A549 (cell line): ENCODE data around the gene LYZL1.

Experiments
- CBX2 ChIP-seq: fragments of 200-600 bp; sonication (generic); IDR thresholded peaks from 2 replicates; pipeline ENCODE4 v1.6.1; 2016; ENCODE audit warnings: low read depth, mild to moderate bottlenecking, borderline replicate concordance
- CHD2 ChIP-seq: fragments of 150-350 bp; IDR thresholded peaks from 2 replicates; pipeline ENCODE4 v1.6.1; 2014; ENCODE audit warnings: low read length; ENCODE audit not compliant: partially characterized antibody
- CTCF ChIP-seq: fragments of >200 bp; sonication (Bioruptor Twin); formaldehyde crosslinking; IDR thresholded peaks from 3 replicates; pipeline ENCODE4 v1.5.1; 2016
- EP300 ChIP-seq, 2 experiments: fragments of >200 bp; sonication (Bioruptor Twin); formaldehyde crosslinking; IDR thresholded peaks; 2 replicates in 1 of 2; 3 replicates in 1 of 2; pipeline ENCODE4 v1.6.1; 2016 to 2017
- HDAC2 ChIP-seq: fragments of 200-600 bp; sonication (generic); IDR thresholded peaks from 2 replicates; pipeline ENCODE4 v1.6.1; 2016
- KDM1A ChIP-seq: fragments of 200-600 bp; sonication (generic); IDR thresholded peaks from 2 replicates; pipeline ENCODE4 v1.6.1; 2016; ENCODE audit warnings: low read depth, mild to moderate bottlenecking
- MAX ChIP-seq: IDR thresholded peaks from 2 replicates; pipeline ENCODE4 v1.6.1; 2012
- POLR2A ChIP-seq: IDR thresholded peaks from 2 replicates; pipeline ENCODE4 v1.6.1; 2012; ENCODE audit warnings: mild to moderate bottlenecking, low read length
- RAD21 ChIP-seq, 2 experiments: fragments of >200 bp in 1 of 2; sonication (Bioruptor Twin) in 1 of 2; formaldehyde crosslinking in 1 of 2; IDR thresholded peaks in 1 of 2; conservative IDR thresholded peaks in 1 of 2; 2 replicates in 1 of 2; 3 replicates in 1 of 2; pipeline ENCODE4 v1.6.1; 2012 to 2018; ENCODE audit warnings: inconsistent platforms in 1 of 2
- REST ChIP-seq: fragments of 200-600 bp; sonication (generic); IDR thresholded peaks from 2 replicates; pipeline ENCODE4 v1.6.1; 2016; ENCODE audit warnings: antibody characterized with exemption, mild to moderate bottlenecking, moderate library complexity
- USF2 ChIP-seq: fragments of 450-650 bp; IDR thresholded peaks from 2 replicates; pipeline ENCODE4 v1.6.1; 2014; ENCODE audit warnings: antibody characterized with exemption

- TF ChIP-seq REST (no peak), CTCF (no peak), POLR2A (no peak), MAX (no peak), HDAC2 (no peak), USF2 (no peak), CBX2 (no peak), KDM1A (no peak), EP300 (IDR thresholded peaks at IDR 0.05) (no peak), RAD21 (conservative IDR thresholded peaks at IDR 0.05 in 1 of 2, IDR thresholded peaks at IDR 0.05 in 1 of 2) (no peak), CHD2 (no peak)
Observed at GRCh38 chr10:29324220-29324841, 35.5 kb downstream of the LYZL1 start.
